ENCODE results near the gene TMEM183A. TPM values are rescaled to one million over a fixed set of nuclear protein-coding genes. Genes with fewer than 3 reads are reported as not detected.

TMEM183A gene
- total and polyA plus RNA-seq, 12 donors, result 23.4 to 67.2 (median 52.8) TPM

DNA sequence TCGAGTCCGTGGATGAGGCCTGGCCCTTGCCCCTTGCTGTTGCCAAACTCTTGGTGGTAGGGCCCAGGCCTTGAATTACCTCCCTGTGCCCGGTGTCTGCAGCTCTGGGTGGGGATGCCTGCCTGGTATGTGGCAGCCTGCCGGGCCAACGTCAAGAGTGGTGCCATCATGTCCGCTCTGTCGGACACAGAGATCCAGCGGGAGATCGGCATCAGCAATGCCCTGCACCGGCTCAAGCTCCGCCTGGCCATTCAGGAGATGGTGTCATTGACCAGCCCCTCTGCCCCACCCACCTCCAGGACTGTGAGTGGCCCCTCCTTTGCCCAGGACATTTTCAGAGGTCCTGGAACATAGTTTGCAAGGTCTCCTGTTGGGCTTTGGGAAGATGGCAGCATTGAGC, 52.9 kb downstream of the TMEM183A start:
- intact Hi-C loops (cut with DNase I), result no loop called here
- no peak overlapping the region for H3K4me3 ChIP-seq
- H3K27ac ChIP-seq, result no peak overlapping the region
- peaks cover 5% of the 10 kb centered on the region for H3K27me3 ChIP-seq
- H3K9me3 ChIP-seq (replicated peaks in 1 of 3), result no peaks in the 10 kb centered on the region
- WGBS, 4 donors, result 89 to 100% (median 93%) methylated on average over 2 to 11 of the region's 11 CpGs
- H3K36me3 ChIP-seq (replicated peaks in 1 of 2), result no peaks in the 10 kb centered on the region
- DNase-seq, result no peak
- TF ChIP-seq, protein P1, sequence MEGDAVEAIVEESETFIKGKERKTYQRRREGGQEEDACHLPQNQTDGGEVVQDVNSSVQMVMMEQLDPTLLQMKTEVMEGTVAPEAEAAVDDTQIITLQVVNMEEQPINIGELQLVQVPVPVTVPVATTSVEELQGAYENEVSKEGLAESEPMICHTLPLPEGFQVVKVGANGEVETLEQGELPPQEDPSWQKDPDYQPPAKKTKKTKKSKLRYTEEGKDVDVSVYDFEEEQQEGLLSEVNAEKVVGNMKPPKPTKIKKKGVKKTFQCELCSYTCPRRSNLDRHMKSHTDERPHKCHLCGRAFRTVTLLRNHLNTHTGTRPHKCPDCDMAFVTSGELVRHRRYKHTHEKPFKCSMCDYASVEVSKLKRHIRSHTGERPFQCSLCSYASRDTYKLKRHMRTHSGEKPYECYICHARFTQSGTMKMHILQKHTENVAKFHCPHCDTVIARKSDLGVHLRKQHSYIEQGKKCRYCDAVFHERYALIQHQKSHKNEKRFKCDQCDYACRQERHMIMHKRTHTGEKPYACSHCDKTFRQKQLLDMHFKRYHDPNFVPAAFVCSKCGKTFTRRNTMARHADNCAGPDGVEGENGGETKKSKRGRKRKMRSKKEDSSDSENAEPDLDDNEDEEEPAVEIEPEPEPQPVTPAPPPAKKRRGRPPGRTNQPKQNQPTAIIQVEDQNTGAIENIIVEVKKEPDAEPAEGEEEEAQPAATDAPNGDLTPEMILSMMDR (IDR thresholded peaks at IDR 0.05), result no peak
- TF ChIP-seq POLR2A (IDR thresholded peaks at IDR 0.05), result no peak
- H3K4me1 ChIP-seq (replicated peaks in 1 of 2), result no peaks in the 10 kb centered on the region

DNA sequence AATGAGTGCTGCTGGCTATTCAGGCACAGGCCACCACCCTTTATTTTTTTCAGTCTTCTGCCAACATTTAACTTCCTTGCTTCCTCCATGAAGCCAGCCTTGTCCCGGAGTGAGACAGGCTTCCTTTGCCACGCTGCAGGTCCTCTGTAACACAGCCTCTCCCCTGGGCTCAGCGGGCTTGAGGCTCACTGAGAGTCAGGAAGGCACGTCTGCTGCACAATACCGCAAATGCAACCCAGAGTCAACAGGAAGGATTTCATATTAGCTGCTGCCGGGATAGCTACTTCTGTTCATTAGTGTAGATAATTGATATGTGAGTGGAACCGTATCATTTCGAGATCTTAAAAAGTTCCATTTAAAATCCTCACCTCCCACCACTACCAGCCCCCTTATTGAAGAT, 56.1 kb downstream of the TMEM183A start:
- intact Hi-C loops (cut with DNase I), result no loop called here
- no peak for DNase-seq
- H3K9me3 ChIP-seq (replicated peaks in 1 of 3), result no peaks in the 10 kb centered on the region

DNA sequence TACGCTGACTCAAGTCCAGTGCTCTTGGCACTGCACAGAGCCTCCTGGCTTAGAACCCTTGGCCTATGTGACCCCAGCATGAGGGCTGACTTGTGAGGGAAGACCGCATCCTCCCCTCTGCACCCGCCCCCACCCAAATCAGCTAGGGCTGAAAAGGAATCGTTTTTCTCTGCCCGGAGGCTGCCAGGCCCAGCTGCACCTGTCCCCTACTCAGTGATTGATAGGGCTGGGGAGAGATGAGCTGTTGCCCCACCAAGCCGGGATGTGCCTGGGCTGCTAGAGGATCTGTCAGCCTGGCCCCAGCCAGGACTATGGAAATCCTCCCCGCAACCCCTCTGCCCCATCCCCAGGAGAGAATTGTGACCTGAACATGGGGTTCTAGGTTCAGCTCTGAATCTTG, 58.0 kb downstream of the TMEM183A start:
- DNase-seq, result no peak
- Histone ChIP-seq H3K4me1 (replicated peaks in 1 of 2) (peaks cover 0 to 18% of the 10 kb centered on the region in 2 donors), H3K36me3 (replicated peaks in 1 of 2) (no peaks in the 10 kb centered on the region), H3K4me3 (no peak overlapping the region), H3K9me3 (replicated peaks in 1 of 3) (no peaks in the 10 kb centered on the region), H3K27ac (no peak overlapping the region), H3K27me3 (peaks cover 5% of the 10 kb centered on the region)
- intact Hi-C loops (cut with DNase I), result no loop called here
- 70 to 92% (median 72%) methylated on average over 2 to 7 of the region's 7 CpGs for WGBS, 4 donors
- TF ChIP-seq, protein P1 (IDR thresholded peaks at IDR 0.05), result no peak
- no peak for TF ChIP-seq POLR2A (IDR thresholded peaks at IDR 0.05)

More for the DNA sequence above, 56.1 kb downstream of the TMEM183A start:
- peaks cover 0 to under 1% of the 10 kb centered on the region in 2 donors for H3K4me1 ChIP-seq (replicated peaks in 1 of 2)
- H3K27ac ChIP-seq, result no peak overlapping the region
- H3K4me3 ChIP-seq, result no peak overlapping the region
- H3K27me3 ChIP-seq, result peaks cover 5% of the 10 kb centered on the region
- no peak for TF ChIP-seq POLR2A (IDR thresholded peaks at IDR 0.05)
- TF ChIP-seq, protein P1 (IDR thresholded peaks at IDR 0.05), result no peak
- 66 to 79% (median 70%) methylated on average over 6 to 8 of the region's 8 CpGs for WGBS, 4 donors
- no peaks in the 10 kb centered on the region for H3K36me3 ChIP-seq (replicated peaks in 1 of 2)

DNA sequence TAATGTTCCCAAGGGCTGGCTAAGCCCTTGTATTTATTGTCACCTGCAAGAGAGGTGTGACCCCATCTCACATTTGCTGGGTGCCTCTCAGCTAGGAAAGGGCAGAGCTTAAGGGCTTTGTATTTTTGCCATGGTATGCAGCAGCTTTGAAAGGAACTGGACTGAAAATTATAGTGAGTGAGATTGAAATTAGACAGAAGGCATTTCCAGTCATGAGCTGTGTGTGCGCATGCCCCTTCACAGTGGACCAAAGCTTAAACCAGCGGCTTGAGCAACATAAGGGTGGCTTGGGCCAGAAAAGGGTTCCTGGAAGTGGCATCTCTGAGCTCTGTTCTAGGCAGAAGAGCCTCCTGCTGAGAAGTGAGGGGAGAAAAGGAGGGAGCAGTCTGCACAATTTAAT, 58.8 kb downstream of the TMEM183A start:
- TF ChIP-seq, protein P1 (IDR thresholded peaks at IDR 0.05), result no peak
- TF ChIP-seq POLR2A (IDR thresholded peaks at IDR 0.05), result no peak
- H3K4me1 ChIP-seq (replicated peaks in 1 of 2), result peaks cover 0 to 18% of the 10 kb centered on the region in 2 donors

More for the DNA sequence above, 58.8 kb downstream of the TMEM183A start:
- H3K27ac ChIP-seq, result no peak overlapping the region
- H3K4me3 ChIP-seq, result no peak overlapping the region
- peaks cover 5% of the 10 kb centered on the region for H3K27me3 ChIP-seq
- intact Hi-C loops (cut with DNase I), result no loop called here
- H3K36me3 ChIP-seq (replicated peaks in 1 of 2), result no peaks in the 10 kb centered on the region
- WGBS, 4 donors, result 39 to 93% (median 82%) methylated on average over 2 of the region's 2 CpGs
- DNase-seq, result no peak
- no peaks in the 10 kb centered on the region for H3K9me3 ChIP-seq (replicated peaks in 1 of 3)
